GM18520 (cell line): ENCODE results near the gene CALML5.

Source experiments
- ATAC-seq: cut with Tn5 transposase; IDR thresholded peaks from one replicate; pipeline ENCODE4 v1.9.1; 2021; ENCODE audit not compliant: unreplicated experiment

The CALML5 gene

DNA sequence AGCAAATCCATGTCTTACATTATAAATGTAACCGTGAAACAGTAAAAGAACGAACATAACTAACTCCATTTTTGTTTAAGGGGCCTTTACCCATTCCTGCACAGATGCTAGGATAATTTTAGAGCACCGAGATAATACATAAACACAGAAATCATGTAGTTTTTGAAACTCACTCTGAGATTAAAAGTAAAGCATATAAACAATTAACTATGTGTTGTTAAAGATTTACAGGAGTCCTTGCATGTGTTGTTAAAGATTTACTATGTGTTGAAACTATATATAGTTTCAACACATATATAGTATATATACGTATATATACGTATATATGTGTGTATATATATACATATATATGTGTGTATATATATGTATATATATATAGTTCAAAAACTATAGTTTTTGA lies 18.2 kb upstream of the CALML5 start:
- ATAC-seq, result no peak

DNA sequence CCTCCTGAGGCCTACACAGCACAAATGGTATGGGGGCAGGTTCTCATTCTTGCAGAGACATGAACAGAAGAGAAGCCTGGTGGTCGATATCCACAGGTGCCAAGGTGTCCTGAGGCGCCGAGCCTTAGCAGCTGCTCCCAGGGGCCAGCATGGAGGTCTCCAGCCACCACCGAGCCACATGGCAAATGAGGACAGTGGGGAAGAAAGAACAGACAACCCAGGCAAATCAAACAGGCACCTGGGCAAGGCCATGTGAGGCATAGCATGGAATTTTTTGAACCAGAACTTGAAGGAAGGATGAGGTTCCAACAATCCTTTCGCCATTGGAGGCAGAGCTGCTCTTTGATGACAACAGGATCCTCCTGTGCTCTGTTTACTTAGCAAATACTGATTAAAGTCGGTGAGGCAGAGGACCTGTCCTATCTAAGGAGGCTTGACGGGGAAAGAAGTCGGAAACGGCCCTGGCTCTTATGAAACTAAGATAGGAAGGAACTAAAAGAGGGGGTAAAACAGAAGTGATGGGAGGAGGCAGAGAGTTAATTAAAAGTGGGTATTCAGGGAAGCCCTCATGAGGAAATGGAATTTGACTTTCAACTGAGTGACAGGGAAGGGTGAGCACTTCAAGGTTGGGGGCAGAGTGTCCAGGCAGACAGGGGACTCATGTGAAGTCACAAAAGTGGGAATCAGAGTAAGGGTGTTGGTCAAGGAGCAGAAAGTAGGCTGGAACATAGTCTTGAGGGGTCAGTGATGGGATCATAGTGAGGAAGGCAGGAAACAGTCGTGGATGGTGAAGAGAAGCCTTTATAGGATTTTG lies 16.8 kb upstream of the CALML5 start:
- no peak for ATAC-seq

DNA sequence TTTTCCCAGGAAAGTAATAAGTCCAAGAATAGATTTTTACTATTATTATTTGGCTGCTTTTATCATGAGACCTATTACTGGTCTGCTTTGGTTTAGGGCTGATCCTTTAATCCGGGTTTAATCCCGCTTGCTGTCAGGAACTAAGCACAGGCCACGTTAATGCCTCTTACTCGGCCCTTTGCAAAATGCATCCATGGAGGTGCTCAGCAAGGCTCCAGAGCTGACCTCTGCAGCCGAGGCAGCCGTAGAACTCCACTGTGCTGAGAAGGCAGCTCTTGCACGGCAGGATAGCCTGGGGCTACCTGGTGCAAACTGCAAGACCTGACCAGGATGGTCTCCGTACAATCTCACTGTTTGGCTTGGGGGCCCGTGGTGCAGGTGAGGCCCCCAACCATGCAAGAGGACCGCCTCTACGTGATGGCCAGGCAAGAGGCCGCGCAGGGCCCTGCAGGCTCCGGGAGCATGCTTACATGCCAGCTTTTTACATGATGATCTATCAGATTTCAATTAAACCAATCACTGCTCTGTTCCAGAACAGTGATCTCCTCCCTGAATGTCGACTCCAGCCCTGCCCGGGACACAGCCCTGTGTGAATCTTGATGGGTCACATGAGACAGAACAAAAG lies 15.0 kb upstream of the CALML5 start:
- no peak for ATAC-seq

DNA sequence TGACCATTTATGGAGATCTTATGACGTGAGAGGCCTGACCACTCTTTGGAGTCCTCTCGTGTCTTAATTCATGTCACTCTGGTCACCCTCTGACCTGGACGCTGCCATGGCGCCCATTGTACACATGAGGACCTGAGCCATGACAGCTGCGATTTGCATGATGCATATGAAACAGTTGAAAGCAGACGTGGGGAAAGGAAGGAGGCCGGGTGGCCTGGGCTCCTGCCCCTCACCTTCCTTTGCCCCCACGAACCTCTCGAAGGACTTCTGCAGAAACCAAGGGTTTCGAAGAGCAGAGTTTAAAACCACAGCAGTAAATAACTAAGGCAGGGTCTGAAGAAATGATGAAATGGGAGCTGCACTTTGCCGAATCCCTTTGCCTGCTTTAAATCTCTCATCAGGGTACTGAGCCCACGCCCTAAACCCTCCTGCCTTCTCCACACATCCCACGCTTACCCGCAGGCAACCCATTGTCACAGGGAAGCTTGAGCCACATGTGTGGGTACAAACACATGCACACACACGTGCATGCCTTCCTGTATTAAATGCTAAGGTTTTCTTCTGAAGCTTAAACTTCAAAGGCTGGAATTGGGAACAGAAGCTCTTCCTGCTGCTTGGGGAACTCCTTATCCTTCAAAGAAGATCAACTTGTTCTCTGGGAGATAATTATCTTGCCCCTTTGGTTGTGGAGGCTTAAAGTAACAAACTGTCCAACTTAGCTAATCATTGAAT lies 13.7 kb upstream of the CALML5 start:
- ATAC-seq, result no peak

DNA sequence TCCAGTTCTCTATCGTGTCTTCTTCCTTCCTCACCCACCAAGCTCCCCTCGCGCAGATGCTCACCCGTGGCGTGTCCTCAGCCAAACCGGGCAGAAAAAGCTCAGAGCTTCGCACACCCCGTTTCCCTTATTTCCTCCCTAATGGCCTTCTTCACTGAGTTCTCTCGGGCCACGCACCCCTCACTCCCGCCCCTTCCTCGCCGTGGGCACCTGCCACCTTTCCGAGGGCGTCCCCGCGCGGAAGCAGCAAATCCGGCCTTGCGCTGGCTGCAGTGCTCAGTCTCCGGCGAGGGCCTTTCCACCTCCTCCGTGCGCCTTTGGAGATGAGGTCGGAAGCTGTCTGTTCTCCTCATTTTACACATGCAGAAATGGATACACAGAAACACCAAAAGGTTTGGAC lies 13.0 kb upstream of the CALML5 start:
- no peak for ATAC-seq

DNA sequence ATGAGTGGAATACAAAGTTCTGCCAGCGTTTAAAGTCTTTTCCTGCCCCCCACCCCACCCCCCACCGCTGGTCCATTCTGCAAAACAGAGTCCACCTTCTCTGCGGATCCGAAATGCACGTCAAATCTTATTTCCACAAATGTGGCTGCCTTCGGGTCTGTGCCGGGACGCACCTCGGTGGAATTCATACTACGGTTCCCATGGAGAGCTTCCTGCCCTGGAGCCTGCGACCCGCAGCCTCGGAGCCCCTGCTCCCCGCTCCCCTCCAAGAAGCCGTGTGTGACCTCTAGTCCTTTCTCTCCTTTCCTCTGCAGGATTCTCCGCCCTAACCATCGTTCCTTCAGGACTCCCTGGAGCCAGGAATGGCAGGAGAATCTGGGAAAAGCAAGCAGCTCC lies 12.5 kb upstream of the CALML5 start:
- no peak for ATAC-seq

DNA sequence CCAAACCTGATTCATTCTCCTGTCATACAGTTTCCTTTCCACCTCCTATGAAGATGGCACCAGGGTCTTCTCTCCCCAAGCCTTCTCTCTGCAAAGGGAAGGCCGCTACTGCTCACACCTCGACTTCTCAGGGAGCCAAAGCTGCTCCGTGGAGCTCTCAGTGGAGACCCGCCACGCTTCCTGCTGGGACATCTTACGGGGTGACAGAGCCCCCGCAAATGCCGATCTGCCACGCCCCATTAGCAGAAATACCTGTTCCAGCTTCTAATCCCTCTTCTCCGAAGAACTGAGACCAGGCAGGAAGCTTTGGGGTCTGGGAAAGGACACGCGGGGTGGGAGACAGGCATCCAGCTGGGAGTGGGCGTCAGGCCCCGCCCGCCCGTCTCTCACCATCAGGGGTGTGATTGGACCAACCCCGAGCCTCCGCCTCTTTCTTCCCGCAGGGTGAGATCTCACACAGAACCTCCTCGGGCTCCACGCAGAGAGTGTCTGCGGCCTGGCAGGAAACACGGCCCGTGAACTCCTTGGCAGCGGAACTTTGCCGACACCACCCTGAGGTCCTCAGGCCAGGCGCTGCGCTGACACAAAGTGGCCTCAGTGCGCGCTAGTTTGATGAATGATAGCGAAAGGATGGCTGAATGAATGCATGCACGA lies 12.0 kb upstream of the CALML5 start:
- ATAC-seq, result no peak

DNA sequence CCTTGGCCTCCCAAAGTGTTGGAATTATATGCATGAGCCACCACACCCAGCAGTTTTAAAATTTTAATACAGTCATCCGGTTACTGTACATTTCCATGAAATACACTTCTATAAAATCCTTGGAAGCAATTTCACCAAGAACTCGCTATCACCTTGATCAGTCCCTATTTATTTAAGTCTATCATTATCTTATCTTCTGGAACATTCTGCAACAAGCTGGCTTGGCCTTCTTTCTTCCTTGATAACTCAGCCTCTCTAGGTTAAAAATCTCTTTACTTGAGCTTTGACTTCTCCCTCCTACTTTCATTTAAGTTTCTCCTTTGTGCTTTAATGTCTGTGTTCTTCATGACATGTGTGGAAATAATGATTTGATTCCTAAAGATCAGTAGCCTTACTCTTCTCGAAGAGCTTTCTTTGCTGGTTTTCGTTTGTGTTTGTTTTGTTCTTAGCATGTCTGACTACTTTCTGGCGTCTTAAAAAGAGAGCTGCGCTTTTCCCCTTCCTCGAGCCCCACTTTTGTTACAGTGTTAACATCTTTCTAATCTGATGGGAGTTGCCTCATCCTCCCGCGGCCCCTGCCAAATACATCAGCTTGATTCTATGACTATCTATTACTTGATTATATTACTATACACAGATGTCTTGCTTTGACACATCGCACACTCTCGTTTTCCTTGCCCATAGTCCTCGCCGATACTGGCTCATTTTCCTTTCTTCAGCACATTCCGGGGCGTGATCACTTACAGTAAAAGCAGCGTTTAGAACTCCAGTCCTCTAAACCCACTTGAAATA lies 11.1 kb upstream of the CALML5 start:
- ATAC-seq, result no peak

DNA sequence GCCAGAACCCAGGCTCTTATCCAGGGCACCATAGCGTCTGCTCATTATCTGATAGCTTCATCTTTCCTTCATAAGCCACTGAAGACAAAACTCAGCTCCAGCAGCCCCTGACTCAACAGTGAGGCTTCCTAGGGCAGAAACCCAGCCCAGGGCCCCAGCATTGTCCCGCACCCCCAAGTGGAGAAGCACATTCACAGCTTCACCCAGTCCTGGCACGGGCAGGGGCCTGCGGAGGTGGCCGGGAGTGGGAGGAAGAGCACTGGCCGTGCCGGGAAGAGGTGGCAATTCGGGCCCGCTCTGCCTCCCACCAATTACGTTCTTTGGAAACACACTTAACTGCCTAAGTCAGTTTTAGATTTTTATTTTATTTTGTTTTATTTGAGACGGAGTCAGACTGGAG lies 10.3 kb upstream of the CALML5 start:
- ATAC-seq, result no peak

DNA sequence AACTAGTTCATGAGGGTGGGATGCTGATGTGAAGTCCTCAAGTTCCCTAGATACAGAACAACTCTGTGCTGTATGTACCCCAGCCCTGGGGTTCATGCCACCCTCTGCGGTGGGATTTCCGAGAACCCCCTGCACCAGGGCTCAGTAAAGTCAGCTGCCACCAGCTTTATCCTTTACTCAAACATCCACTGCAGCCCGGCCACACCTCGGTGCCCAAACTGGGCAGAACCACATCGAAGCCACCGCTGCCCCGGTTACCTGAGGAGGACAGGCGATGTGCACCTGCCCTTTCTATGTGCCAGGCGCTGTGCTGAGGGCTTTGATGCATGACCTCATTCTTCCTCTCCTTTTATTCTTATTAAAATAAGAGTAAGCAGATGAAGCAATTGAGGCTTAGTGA lies 9.9 kb upstream of the CALML5 start:
- ATAC-seq, result no peak

DNA sequence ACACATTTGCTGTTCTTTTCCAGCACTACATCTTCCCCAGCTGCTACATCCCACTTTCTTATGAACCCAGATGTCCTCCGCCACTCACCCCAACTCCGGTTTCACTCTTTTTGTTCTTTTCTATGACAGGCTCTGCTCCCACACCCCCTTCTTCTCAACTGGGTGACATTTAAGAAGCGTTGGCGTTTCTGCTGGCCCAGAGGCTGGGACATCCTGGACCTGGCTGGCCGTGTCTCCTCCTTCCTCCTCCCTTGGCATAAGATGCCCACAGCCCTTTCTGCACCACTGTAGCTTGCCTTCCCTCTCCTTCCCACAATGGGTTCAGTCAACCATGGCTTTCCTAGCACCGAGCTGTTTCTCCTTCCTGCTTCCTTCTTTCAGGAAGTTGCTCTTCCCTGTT lies 9.4 kb upstream of the CALML5 start:
- ATAC-seq, result no peak

DNA sequence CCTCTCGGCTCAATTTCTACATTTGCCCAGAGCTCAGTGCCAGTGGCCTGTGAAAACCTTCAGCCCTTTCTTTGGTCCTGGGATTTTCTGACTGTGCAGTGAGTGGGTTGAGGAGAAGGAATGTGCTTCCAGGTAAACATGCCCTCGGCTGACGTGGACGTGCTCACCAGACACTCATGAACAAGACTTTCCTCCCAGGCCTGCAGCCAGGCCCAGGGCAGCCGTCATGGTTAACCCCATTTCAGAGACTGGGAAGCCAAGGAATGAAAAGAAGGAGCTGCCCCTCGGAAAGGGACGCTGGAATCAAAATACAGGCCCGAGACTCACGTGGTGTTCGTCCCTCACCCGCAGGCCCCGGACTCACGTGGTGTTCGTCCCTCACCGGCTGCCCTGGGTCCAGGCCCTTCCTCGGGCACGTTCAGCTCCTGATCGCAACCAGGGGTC lies 8.8 kb upstream of the CALML5 start:
- ATAC-seq, result no peak

DNA sequence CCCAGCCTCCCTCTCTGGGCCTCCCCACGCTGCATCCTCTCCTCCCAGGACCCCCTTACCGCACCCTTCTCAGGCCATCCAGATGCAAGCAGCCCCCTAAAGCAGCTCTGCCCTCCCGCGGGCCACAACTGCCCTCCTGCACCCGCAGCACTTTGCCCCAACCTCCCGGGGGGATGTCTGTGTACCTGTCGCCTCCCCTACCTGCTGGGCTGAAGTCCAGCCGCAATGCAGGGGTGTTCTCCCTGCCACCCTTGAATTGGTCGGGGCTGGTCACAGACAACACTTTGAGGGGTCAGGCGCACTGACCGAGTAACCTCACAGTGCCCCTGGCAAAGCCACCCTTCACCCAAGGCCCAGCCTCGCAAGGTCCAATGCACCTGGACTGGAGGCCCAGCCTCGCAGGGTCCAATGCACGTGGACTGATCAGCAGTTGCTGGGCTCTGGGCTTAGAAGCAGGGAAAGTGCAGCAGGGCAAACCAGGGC lies 8.3 kb upstream of the CALML5 start:
- ATAC-seq, result no peak

DNA sequence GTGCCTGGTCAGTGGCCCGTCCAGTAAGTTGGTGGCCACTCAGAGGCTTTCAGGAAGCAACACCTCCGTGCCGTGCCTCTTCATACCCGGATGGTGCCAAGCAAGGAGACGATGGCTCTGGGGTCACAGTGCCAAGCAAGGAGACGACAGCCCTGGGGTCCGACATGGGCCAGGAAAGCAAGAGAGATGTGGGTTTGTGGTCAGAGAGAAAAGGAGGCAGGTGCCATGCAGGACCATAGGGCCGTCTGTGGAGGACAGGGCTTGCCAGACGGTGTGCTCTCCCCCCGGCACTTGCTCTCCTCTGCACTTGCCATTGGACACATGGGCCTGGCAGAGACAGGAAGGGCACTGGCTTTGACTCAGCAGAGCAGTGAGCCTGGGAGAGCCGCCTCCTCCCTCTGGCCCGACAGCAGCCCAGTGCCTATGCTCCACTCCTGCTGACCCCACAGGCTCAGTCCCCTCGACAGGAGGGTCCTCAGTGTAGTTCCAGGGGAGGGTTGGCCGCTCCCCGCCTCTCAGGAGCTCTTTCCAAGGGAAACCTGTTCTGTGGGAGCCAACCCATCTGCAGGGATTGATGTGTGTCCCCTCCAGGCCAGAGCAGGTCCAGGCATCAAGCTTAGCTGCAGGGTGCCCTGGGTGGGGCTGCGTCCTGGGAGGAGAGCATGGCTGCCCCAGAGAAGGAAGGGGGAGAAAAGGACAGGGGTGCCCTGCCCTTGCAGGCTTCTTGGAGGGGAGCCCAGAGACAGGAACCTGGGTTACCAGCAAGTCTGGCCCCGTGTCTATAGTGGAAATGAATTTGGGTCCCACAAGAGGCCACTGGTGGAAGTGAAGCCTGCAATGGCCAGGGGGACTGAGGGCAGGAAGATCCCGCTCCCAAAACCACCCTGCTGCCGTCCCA lies 7.6 kb upstream of the CALML5 start:
- no peak for ATAC-seq

DNA sequence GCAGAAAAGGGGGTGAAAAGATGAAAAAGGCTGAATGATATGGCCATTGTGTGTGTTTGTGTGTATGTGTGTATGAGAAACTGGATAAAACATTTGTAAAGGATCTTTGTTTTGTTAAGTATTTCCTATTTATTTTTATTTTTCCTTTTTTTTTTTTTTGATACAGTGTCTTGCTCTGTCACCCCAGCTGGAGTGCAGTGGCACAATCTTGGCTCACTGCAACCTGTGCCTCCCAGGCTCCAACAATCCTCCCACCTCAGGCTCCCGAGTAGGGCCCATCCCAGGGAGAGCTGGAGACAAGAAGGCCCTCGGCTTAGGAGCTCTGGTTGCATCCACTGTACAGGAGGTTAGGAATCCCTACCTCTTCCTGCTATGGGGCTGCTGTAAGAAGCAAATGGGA lies 6.9 kb upstream of the CALML5 start:
- no peak for ATAC-seq

DNA sequence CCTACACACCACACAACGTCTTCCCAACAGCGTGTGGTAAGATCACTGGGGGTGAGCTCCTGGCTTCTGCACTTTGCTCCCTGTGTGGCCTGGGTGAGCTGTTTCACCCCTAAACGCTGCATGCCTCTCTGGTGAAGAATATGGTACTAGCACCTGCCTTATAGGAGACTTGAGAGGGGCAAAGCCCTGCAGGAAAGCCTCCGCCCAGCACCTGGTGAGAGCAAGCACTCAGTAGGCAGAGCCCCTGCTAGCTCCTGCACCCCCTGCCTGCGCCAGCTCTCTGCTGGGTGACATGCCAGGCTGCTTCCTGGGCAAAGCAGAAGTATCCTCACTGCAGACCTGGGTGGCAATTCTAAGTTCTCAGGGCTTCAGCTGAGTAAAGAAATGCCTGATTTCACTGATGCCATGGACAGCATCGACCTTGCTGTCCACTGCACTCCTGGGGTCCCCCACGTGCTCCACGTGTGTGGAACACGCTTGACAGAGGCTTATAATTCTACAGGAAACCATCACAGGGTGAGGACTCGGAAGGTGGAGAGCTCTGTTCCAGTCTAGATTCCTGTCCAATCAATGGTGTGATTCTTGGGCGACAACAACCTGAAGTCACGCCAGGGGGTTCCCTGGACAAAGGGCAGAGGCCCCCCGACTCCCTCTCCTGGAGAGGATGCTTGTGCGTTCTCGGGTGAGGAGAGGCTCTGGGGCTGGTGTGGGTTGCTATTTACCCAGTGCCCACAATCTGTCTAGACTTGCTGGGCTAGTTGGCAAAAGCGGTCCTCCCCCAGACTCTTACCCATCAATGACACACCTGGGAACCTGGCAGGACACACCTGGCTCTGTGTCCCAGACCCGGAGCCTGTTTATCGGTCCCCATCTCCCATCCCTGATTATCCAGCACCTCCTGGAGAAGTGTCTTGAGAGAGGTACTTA lies 5.0 kb upstream of the CALML5 start:
- no peak for ATAC-seq

DNA sequence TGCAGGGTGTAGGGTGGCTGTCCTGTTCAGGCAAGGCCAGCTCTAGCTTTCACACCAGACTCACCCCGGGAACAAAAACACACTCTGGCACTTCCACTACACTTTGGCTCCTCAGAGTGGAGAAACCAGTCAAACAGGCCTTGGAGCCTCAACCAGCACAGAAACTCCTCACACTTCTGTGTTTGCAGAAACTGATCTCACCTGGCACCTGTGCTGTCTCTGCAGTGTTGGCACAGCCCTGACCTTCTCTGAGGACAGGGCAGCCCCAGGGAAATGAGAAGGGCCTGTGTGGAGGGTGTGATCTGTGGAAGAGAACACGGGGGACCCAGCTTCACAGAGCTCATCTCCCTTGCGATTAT lies 4.1 kb upstream of the CALML5 start:
- no peak for ATAC-seq

DNA sequence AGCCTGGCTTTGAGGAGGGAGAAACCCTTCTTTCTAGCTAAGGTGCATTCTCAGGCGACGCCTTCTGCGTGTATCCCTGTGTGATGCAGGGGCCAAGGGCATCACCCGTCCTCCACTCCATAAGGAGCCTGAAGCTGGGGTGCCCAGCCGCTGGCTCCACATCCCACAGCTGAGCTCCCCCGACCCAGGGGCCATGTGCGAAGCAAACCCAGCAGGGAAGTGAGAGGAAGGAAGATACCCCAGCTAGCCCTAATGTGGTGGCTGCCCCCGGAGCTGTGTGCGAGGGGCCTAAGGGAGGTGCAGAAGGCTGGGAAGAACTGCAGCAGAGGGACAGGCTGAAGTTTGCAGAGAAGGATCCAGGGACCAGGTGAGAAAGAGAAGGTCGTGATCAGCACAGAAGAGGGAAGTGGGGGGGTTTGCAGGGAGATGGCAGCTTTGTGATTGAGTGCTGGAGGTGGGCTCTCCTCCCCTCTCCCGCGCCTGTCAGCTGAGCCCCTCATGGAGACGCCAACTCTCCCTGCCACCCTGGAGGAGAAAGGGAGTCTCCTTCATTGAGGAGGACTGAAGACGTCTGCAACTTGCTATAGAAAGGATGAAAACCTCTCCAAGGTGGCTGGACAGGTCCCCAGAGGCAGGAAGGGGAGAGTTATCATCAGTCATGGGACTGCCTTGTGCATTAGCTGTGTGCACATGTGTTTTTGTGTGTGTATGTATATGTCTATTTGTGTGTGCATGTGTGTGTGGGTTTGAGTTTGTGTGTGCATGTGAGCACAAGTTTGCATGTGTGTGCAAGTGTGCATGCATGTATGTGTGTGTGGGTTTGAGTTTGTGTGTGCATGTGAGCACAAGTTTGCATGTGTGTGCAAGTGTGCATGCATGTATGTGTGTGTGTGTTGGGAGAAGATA lies 3.5 kb upstream of the CALML5 start:
- ATAC-seq, result no peak
